Fibroblast of skin of left quadriceps (primary cell): ENCODE data around the gene AQP12A.
"Not testable (repeated sequence)": the region's sequence is repeated elsewhere in the genome, so short reads cannot be mapped to it uniquely, and the experiment has no call there.

Experiments used
- DNase-seq, 2 experiments: peaks; one replicate each; pipeline ENCODE4 v3.0.0-alpha.2; 2013; ENCODE audit warnings: low read depth in 2 of 2

AQP12A gene, protein sequence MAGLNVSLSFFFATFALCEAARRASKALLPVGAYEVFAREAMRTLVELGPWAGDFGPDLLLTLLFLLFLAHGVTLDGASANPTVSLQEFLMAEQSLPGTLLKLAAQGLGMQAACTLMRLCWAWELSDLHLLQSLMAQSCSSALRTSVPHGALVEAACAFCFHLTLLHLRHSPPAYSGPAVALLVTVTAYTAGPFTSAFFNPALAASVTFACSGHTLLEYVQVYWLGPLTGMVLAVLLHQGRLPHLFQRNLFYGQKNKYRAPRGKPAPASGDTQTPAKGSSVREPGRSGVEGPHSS

DNA sequence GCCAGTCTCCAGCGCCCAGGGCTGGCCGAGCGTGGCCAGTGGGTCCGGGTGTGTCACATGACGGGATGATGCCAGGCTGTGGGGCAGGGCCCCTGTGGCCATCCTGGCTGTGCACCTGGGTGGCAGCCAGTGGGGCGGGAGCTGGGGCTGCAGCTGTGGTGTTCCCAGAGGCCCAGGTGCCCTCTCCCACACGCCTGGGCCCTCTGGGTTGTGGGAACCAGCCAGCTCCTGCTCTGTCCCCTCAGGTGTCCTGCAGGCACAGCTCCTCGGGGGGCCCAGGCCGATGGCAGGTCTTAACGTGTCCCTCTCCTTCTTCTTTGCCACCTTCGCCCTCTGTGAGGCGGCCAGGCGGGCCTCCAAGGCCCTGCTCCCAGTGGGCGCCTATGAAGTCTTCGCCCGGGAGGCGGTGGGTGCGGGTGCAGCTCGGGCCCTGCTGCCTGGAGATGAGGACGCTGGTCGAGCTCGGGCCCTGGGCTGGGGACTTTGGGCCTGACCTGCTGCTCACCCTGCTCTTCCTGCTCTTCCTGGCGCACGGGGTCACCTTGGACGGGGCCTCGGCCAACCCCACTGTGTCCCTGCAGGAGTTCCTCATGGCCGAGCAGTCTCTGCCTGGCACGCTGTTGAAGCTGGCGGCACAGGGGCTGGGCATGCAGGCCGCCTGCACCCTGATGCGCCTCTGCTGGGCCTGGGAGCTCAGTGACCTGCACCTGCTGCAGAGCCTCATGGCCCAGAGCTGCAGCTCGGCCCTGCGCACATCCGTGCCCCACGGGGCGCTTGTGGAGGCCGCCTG is at the start of gene AQP12A:
AQP12A (plus strand) TSS at position 236 of the 790 bp plus-strand sequence; CDS start at position 284, 48 bp downstream.
- DNase-seq: not testable (repeated sequence)

DNA sequence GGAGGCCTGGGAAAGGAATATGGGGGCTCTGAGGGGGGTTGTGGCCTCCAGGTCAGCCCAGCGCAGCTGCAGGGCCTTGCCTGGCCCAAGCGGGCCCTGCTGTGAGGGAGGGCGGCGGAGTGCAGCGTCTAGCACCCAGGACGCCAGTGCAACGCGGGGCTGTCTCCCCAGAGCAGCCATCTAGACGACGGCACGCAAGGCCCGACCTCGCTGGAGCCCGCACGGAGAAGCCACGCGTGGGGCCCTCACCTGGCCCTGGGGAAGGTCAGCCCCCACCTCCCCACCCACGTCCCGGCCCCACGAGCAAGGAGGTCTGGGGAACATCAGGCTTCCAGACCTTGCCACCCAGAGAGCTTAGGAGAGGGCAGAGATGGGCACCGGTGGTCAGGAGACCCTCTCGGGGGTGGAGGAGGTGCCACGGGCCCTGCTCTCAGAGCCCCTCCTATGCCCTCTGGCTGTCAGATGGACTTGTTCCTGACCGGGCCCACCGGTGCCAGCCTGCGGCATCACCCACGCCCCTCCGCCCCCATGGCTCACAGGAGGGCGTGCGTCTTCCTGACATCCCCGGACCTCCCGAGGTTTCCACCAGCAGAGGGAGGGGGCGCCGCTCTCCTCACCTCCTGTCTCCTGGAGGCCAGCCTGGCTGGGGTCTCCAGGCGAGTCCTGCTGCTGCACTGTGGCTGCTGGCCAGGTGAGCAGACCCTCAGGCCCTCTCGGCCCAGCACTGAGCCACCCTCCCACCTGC is 49.4 kb upstream of the AQP12A start:
- no peak for DNase-seq

DNA sequence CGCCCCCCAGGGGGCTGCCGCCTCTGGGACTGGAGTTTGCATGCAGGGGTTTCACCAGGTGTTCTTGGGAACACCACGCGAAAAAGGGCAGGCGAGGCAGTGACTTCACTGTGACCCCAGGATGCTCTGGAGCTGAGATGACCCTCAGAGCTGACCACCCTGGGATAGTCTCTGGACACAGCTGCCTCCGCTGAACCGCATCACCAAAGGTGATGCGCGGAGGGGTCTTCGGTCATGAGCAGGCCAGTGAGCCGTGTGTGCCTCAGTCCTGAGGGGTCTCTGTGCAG is 48.9 kb upstream of the AQP12A start:
- no peak for DNase-seq

DNA sequence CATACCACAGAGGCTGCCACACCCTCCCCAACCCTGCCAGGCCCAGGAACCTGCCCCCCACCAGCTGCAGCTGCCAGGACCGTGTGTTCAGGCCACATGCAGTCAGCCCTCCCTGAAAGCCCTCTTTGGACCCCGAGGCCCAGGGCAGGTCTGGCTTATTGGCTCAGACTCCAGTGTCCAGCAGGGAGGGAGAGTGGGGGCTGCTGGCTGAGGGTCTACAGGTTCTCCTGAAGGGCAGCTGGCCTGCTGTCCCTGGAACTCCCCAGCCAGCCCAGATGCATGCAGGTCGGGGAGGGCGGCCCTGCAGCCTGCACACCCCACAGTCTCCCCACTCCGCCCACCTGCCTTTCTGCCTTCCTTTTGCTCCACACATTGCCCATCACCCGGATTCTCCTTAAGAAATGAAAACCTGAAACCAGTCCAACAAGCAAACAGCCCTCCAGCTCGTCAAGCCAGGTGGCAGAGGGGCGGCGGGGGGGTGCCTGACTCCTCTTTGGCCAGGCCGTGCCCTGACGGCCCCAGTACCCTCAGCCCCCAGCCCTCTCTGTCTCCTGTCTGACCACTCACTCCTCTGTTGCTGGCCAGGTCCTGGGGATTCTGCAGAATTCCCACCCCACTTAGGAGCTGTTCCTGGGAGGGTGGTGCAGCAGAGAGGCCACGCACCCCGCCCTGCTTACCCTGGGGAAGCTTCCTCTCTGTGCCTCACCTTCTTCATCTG is 48.4 kb upstream of the AQP12A start:
- DNase-seq: no peak

DNA sequence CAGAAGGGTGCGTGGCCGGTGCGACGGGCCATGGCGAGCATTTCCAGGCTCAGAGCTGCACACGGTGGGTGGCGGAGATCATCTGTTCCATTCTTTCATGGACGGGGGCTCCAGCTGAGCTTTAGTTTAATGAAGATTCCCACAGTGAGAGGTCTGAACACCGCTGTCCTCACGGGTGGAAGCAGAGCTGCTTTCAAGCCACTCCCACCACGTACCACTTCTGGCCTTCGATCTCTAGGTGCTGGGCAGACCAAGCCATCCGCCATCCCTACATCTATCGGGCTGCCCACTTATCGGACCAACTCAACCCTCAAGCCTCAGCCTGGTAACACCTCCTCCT is 47.9 kb upstream of the AQP12A start:
- DNase-seq: no peak

- no peak for DNase-seq
These were observed 47.5 kb upstream of the AQP12A start for GRCh38 chr2:240644171-240644651.

- DNase-seq: no peak
These were observed 46.8 kb upstream of the AQP12A start for GRCh38 chr2:240644859-240645301.

DNA sequence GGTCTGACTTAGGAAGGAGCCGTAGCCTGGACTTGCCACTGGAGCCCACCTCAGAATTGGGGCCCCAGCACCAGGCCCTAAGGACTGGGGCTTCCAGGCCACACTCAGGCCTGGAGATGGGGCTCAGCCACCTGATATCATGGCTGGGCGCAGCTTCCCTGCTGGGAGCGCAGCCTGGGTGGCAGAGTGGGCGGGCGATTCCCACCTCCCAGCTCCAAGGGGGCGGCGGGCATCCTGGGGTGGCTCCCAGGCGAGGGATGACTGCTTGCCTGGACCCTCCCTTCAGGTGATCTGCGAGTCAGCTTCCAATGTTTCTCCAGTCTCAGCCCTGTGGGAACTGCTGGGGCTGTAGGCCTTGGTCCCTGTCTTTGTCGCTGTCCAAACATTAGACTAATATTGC is 46.3 kb upstream of the AQP12A start:
- no peak for DNase-seq

DNA sequence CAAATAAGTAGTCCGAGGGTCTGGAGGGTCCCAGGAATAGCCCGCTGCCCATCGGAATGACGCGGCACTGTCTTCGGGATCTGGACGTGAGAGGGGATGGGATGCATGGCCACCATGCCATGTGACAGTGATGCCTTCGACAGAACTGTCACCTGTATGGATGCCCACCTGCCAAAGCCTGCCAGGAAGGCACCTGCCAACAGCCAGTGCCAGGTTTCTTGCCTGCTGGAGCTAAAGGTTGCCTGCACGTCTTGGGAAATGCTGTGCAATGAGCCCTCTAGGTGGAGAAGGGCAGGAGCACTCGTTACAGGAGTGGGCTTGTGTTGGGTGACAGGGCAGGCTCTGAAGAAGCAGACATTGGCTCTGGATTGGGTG is 45.9 kb upstream of the AQP12A start:
- no peak for DNase-seq

GRCh38 chr2:240646176-240646899 is 45.3 kb upstream of the AQP12A start:
- no peak for DNase-seq

- no peak for DNase-seq
These were observed 44.7 kb upstream of the AQP12A start for GRCh38 chr2:240646900-240647502.

DNA sequence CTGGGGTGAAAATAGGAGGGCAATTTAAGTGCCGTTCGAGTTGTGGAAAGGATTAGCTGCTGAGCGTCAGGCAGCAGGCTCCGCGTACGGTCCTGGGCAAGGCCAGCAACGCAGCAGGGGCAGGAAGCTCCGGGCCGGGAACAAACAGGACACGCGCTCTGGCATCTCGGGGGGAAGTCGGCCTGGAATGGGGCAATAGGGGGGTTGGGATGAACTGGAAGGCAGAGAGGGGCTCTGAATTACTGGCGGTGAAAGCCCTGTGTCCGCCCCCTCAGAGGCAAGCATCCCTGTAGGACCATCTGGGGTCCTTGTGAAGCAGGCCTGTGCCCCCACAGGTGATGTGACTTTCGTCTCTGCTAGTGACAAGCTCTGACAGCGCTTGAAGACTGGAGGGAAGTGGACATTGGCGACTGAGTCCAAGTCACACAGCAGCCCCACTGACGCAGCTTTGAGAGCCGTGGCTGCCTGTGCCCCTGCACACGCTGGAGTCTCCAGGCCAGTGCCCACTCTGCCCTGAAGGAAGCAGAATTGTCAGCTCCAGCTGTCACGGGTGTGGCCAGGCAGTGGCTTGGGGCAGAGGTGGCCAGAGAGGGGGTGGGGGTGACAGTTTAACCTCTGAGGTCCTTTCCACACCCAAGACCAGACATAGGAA is 44.0 kb upstream of the AQP12A start:
- no peak for DNase-seq

- DNase-seq: no peak
These were observed 43.5 kb upstream of the AQP12A start for GRCh38 chr2:240648155-240648649.

DNA sequence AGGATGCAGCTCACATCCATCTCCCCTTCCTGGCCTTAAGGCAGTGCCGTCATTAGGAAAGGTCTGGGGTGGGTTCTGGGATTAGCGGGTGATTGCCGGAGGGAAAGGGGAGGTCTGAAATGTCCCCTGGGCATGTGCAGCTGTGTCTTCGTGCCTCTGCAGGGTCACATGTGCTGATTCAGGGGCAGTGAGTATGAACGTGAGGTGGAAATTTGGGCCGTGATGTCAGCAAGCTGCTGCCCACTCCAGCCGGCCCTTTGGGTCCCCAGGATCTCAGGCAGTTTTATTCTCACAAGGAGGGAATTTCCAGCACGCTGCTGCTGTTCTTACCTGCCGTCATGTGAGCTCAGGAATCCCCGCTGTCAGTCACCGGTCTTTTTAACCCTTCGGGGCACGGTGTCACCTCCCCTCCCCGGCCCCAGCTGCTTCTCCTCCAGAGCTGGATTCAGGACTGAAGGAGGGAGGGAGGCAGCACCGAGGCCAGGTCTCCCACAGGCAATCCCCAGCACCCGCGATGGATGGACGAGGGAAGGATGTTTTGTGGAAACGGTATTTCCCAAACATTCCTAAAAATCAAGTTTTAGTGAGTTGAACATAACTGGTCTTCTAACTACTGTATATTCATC is 42.9 kb upstream of the AQP12A start:
- DNase-seq: no peak

DNA sequence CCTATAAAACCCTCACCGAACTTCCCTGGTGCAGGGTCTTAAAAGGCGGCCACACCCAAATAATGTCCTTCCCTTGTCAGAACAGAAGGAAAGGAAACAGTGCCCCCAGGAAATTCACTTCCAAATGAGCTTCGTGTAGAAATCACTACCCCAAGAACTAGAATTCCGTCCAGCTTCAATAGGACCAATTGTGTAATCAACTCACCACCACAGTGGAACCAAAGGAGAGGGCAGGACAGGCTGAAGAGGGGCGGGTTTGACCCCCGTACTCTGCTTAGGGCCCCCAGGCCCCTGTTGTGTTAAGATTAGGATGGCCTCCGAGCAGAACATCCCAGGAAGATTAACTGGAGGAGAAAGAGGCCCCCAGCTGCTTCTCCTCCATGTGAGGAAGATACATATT is 42.3 kb upstream of the AQP12A start:
- no peak for DNase-seq

DNA sequence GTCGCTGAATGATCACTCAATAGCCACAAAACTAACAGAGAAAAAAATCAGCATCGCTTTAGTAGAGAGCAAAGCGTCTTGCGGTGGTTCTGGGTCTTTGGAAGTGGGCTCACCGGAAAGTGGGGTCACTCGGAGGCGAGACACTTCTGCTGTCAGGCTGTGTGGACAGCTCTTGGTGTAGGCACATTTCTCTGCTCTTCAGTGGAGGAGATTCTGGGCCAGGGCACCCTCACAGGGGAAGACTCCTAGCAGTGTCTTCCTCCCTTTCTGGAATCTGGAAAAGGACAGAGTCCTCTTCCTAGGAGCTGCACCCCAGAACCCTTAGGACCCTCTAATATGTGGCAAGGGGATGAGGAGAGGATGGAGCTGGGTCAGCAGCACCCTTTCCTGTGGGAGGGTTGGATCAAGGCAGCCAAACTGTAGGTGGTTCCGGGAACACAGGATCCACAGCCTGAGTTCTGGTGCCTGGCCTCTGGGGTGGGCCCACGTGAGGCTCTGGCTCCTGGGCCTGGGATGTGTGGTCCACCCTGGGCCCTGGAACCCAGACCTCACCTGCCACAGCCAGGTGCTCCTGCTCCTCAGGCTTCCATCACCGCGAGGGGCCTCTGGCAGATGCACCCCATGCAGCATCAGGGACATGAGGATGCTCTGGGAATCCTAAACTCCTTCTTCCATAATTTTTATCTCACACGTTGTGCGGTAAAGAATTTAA is 41.3 kb upstream of the AQP12A start:
- DNase-seq: no peak

DNA sequence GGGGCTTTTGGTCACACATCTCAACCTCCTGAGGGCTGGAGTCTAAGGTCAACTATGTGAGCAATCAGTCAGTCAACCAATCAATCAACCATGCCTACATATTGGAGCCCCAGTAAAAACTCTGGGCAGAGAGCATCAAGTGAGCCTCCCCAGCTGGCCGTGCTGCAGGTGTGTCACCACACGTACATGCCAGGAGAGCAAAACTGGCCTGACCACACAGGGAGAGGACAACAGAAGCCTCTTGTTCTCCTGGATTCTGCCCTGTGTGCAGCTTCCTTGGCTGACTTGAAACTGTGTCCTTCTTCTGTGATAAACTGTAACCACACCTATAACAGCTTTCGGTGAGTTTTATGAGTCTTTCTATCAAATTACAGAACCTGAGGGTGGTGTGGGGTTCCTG is 40.5 kb upstream of the AQP12A start:
- DNase-seq: no peak

DNA sequence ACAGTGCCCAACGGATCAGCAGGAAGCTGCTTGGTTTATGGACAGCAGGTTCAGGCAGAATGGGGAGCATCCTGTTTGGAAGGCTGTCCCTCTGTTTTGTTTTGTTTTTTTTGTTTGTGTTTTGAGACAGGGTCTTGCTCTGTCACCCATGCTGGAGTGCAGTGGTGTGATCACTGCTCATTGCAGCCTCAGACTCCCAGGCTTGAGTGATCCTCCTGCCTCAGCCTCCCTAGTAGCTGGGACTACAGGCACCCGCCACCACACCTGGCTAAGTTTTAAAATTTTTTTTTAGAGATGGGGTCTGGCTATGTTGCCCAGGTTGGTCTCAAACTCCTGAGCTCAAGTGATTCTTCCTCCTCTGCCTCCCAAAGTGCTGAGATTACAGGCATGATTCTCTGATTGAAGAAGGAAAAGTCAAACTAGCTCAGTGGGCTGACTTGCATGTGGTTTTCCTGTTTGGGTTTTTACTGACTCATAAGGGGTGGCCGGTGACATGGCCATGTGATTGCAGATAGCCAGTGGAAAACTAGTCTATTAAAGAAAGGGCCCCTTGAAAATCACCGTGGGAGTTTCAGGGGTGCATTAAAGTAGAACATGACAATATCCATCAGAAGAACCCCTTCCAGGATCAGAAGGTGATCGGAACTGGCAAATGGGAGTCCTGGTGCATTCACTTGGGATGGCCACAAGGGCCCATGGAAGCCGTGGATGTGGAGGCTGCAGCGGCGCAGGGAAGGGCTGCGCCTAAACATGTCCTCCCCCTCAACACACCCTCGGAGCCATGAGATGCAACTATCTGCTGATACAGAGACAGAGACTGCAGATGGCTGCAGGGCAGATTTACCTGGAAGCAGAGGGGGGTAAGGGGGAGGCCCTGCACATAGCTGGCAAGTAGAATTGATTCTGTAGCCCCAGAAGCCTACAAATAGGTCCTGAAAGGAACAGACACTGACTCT is 35.5 kb upstream of the AQP12A start:
- no peak for DNase-seq
